HEK293T (cell line): Measurements from ENCODE around the gene MAGI2.

Experiments used
- CTCF ChIA-PET: fragments of 350-600 bp; formaldehyde crosslinking; extraction: SDS; loops from one replicate; lab custom pipeline; 2021; ENCODE audit warnings: antibody characterized with exemption, inconsistent platforms; lab: Yijun Ruan, JAX
- POLR2A ChIA-PET: fragments of 350-600 bp; formaldehyde crosslinking; extraction: SDS; loops from one replicate; lab custom pipeline; 2020; ENCODE audit warnings: antibody characterized with exemption, inconsistent platforms; lab: Yijun Ruan, JAX
- DNase-seq: peaks from one replicate; pipeline ENCODE4 v3.0.0; 2012; ENCODE audit warnings: mixed read lengths; ENCODE audit errors: extremely low spot score
- ARNT ChIP-seq: fragments of 450-650 bp; IDR thresholded peaks from 2 replicates; pipeline ENCODE4 v1.6.1; 2017; ENCODE audit warnings: mild to moderate bottlenecking
- BHLHE40 ChIP-seq: fragments of 450-650 bp; IDR thresholded peaks from 2 replicates; pipeline ENCODE4 v1.6.1; 2016; ENCODE audit warnings: mild to moderate bottlenecking, moderate library complexity, borderline replicate concordance
- CTBP1 ChIP-seq: fragments of 450-650 bp; IDR thresholded peaks from 2 replicates; pipeline ENCODE4 v1.6.1; 2016; ENCODE audit warnings: borderline replicate concordance
- ELF4 ChIP-seq: fragments of 450-650 bp; IDR thresholded peaks from 2 replicates; pipeline ENCODE4 v1.6.1; 2017; ENCODE audit warnings: antibody characterized with exemption
- FOXA1 ChIP-seq: fragments of 450-650 bp; IDR thresholded peaks from 2 replicates; pipeline ENCODE4 v1.6.1; 2016; ENCODE audit warnings: mild to moderate bottlenecking
- FOXK2 ChIP-seq: fragments of 450-650 bp; IDR thresholded peaks from 2 replicates; pipeline ENCODE4 v1.6.1; 2016; ENCODE audit warnings: mild to moderate bottlenecking
- FOXM1 ChIP-seq: fragments of 450-650 bp; IDR thresholded peaks from 2 replicates; pipeline ENCODE4 v1.6.1; 2017; ENCODE audit warnings: mild to moderate bottlenecking, borderline replicate concordance
- HDGF ChIP-seq: fragments of 450-650 bp; IDR thresholded peaks from 2 replicates; pipeline ENCODE4 v1.6.1; 2017; ENCODE audit warnings: antibody characterized with exemption, borderline replicate concordance
- L3MBTL2 ChIP-seq: fragments of 450-650 bp; conservative IDR thresholded peaks from 2 replicates; pipeline ENCODE4 v1.6.1; 2016; ENCODE audit warnings: mild to moderate bottlenecking
- LEF1 ChIP-seq: fragments of 450-650 bp; IDR thresholded peaks from 2 replicates; pipeline ENCODE4 v1.6.1; 2017; ENCODE audit warnings: mild to moderate bottlenecking, borderline replicate concordance
- NFRKB ChIP-seq: fragments of 450-650 bp; IDR thresholded peaks from 2 replicates; pipeline ENCODE4 v1.6.1; 2016; ENCODE audit warnings: mild to moderate bottlenecking, moderate library complexity
- PKNOX1 ChIP-seq: fragments of 450-650 bp; IDR thresholded peaks from 2 replicates; pipeline ENCODE4 v1.6.1; 2016
- SP1 ChIP-seq: fragments of 450-650 bp; IDR thresholded peaks from 2 replicates; pipeline ENCODE4 v1.6.1; 2017
- SUZ12 ChIP-seq: fragments of 450-650 bp; IDR thresholded peaks from 2 replicates; pipeline ENCODE4 v1.6.1; 2016; ENCODE audit warnings: mild to moderate bottlenecking
- TARDBP ChIP-seq: fragments of 450-650 bp; IDR thresholded peaks from 2 replicates; pipeline ENCODE4 v1.6.1; 2016
- ZNF384 ChIP-seq: fragments of 450-650 bp; IDR thresholded peaks from 2 replicates; pipeline ENCODE4 v1.6.1; 2016

MAGI2 gene

GRCh38 chr7:79298145-79298760 lies 155.2 kb downstream of the MAGI2 start:
- ChIA-PET CTCF (interaction anchor here (0.6 to 1.4 kb wide), 7 partner anchors 10 to 1950 kb away, joined by 3 to 5 read pairs (median 3); no protein-coding TSS in a partner anchor), POLR2A (no interaction called here)
- TF ChIP-seq L3MBTL2: no peak
- TF ChIP-seq SUZ12: no peak
- no peak for TF ChIP-seq FOXM1
- no peak for TF ChIP-seq HDGF
- no peak for TF ChIP-seq CTBP1
- TF ChIP-seq LEF1: no peak
- no peak for TF ChIP-seq ARNT
- no peak for TF ChIP-seq TARDBP
- no peak for TF ChIP-seq ZNF384
- TF ChIP-seq SP1: no peak
- no peak for TF ChIP-seq NFRKB
- no peak for TF ChIP-seq FOXK2
- TF ChIP-seq BHLHE40: no peak
- no peak for TF ChIP-seq ELF4
- TF ChIP-seq PKNOX1: no peak
- no peak for TF ChIP-seq FOXA1
- DNase-seq: peak; percentile 21

GRCh38 chr7:79296553-79297320 lies 156.7 kb downstream of the MAGI2 start:
- TF ChIP-seq ELF4 (no peak), ZNF384 (no peak), CTBP1 (no peak), HDGF (no peak), SP1 (no peak), FOXA1 (no peak), BHLHE40 (no peak), NFRKB (no peak)
- CTCF ChIA-PET: interaction anchor here (0.6 kb wide), 1 partner anchor 25 kb away, joined by 3 read pairs; no protein-coding TSS in a partner anchor
- POLR2A ChIA-PET: no interaction called here
- DNase-seq: no peak

- ChIA-PET POLR2A (interaction anchor here (0.6 kb wide), 1 partner anchor 711 kb away, joined by 3 read pairs; no protein-coding TSS in a partner anchor), CTCF (no interaction called here)
Measured at GRCh38 chr7:79293655-79294142, 159.8 kb downstream of the MAGI2 start.

GRCh38 chr7:79292834-79293233 lies 160.6 kb downstream of the MAGI2 start:
- DNase-seq: no peak
- ChIA-PET POLR2A (no interaction called here), CTCF (no interaction called here)
- no peak for TF ChIP-seq ZNF384
- no peak for TF ChIP-seq CTBP1
- no peak for TF ChIP-seq ELF4
- TF ChIP-seq FOXA1: no peak
- no peak for TF ChIP-seq TARDBP
- no peak for TF ChIP-seq HDGF
- TF ChIP-seq PKNOX1: no peak
- no peak for TF ChIP-seq NFRKB
- no peak for TF ChIP-seq SP1
- no peak for TF ChIP-seq LEF1
- TF ChIP-seq L3MBTL2: no peak
- no peak for TF ChIP-seq FOXM1
- TF ChIP-seq SUZ12: no peak

More at GRCh38 chr7:79293655-79294142, 159.8 kb downstream of the MAGI2 start:
- DNase-seq: no peak
- TF ChIP-seq ZNF384 (no peak), FOXK2 (no peak), LEF1 (no peak), HDGF (no peak), SP1 (no peak), PKNOX1 (no peak), ELF4 (no peak), FOXM1 (no peak), FOXA1 (no peak), TARDBP (no peak), CTBP1 (no peak), SUZ12 (no peak), ARNT (no peak), L3MBTL2 (no peak), NFRKB (no peak), BHLHE40 (no peak)

- TF ChIP-seq FOXM1 (no peak), HDGF (no peak), LEF1 (no peak), CTBP1 (no peak), SUZ12 (no peak), L3MBTL2 (no peak), NFRKB (no peak), ARNT (no peak), FOXA1 (no peak), ZNF384 (no peak), BHLHE40 (no peak), FOXK2 (no peak), ELF4 (no peak), SP1 (no peak), TARDBP (no peak), PKNOX1 (no peak)
- ChIA-PET CTCF (no interaction called here), POLR2A (no interaction called here)
- no peak for DNase-seq
Measured at GRCh38 chr7:79291498-79291865, 162.0 kb downstream of the MAGI2 start.
